CD4-positive, alpha-beta T cell treated with Interleukin-6 at 100 ng/mL for 8 hours (primary cell): ENCODE measurements around the gene C2orf81.
"Not testable (repeated sequence)": the region's sequence is repeated elsewhere in the genome, so short reads cannot be mapped to it uniquely, and the experiment has no call there.

ENCODE experiments used
- DNase-seq: peaks from one replicate; pipeline ENCODE4 v3.0.0-alpha.2; 2020; ENCODE audit warnings: mixed read lengths, low spot score

C2orf81 gene

DNA sequence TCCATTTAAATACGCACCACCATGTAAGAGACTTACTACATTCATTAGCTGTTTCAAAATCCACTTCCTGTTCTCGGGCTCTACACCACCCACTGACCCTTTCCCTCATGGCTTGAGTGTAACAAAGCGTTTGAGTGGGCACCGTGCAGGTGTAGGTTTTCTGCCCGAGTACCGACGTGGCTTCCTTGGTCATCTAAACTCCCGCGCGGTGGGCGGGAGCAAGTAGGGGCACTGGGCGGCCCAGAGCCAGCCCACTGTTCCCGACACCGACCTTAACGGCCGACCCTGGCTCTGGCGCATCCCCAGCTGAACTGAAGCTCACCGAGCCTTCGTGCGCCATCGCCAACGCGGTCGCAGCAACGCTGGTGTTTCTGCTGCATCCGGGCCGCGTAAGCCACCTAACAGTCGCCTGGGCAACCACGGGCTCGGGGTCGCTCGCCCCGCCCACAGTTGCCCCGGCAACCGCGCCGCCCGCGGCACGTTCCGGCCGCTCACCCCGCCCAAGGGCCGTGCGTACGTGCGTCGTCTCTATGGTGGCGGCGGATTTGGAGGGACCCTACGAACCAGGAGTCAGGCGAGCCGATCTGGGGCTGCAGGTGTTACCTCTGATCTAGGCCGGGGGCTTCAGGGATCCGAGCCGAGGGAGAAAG lies at the start of gene C2orf81, which contains the start of gene WDR54:
Gene C2orf81, minus strand, starts transcription at position 399 of the 650 bp plus-strand sequence. Its CDS starts 59 bp downstream, at position 340.
Gene WDR54, plus strand, starts transcription at position 510 of the 650 bp plus-strand sequence. CDS start 424 bp downstream, outside the sequence.
- DNase-seq = peak; percentile 94

DNA sequence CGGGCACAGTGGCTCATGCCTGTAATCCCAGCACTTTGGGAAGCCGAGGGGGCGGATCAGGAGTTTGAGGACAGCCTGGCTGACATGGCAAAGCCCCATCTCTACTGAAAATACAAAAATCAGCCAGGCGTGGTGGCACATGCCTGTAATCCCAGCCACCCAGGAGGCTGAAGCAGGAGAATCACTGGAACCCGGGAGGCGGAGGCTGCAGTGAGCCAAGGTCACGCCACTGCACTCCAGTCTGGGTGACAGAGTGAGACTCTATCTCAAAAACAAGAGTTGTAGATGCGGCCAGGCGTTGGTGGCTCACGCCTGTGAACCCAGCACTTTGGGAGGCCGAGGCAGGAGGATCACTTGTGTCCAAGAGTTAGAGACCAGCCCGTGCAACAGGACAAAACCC lies 49.3 kb upstream of the C2orf81 start:
- not testable (repeated sequence) for DNase-seq

DNA sequence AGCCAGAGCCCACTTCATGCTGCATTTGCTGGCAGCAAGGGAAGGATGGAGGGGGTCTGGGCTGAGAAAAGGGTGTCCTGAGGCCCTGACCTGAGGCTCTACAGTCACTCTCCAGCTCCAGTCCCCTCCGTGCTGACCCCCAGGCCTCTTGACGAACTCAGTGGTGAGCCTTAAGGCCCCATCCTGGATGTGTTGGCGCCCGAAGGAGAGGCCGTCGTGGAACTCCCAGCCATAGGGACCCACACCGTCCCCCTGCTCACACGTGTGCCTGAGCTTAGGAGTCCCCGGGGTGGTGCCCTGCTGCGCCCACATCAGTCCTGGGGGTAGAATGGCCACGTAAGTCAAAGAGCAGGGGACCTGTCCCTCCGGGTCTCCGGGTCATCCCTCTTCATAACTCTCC lies 43.0 kb upstream of the C2orf81 start:
- DNase-seq = no peak

DNA sequence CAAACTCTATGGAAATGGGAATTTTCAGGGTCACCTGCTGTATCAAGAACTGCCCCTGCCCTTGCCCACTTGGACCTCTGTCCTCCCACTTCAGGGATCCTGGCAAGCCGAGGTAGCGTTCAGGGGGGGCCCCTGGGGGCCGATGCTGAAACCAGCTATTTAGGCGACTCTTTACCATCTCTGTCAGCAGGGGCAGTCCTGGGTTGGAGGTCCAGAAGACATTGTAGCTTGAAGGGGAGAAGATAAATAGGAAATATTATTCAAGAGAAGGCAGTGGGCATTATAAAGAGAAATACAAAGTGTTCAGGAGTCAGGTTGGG lies 41.3 kb upstream of the C2orf81 start:
- DNase-seq = no peak

DNA sequence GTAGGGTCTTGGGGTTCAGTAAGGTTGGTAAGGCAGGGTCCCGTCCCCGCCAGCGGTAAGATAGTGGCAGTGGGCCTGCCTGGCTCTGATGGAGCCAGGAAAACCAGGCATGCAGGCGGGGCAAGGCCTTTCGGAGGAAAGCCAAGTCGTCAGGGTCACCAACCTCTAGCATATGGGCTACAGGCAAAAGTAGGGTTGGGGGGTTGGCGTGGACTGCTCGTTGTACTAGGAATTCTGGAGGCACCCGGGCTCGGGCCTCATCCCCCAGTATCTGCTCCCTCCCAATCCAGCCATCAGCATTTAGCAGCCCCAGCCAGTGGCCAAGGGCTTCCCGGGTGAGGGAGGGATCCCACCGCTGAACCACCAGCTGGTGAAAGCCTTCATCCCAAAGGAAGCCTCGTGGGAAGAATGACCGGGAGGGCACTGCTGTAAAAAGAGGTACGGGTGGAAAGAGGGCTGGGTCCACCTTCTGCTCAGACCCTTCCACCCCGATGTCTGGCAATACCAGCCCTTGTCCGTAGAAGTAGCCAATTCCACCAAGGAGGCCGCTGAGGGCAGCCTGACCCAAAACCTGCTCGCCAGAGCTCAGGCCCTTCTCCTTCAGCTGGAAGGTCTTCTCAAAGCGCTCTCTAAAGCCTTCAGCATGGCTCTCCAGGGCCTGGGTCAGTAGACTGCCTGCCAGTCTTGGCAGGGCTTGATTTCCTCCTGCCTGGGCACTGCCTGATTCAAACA lies 40.8 kb upstream of the C2orf81 start:
- no peak for DNase-seq

DNA sequence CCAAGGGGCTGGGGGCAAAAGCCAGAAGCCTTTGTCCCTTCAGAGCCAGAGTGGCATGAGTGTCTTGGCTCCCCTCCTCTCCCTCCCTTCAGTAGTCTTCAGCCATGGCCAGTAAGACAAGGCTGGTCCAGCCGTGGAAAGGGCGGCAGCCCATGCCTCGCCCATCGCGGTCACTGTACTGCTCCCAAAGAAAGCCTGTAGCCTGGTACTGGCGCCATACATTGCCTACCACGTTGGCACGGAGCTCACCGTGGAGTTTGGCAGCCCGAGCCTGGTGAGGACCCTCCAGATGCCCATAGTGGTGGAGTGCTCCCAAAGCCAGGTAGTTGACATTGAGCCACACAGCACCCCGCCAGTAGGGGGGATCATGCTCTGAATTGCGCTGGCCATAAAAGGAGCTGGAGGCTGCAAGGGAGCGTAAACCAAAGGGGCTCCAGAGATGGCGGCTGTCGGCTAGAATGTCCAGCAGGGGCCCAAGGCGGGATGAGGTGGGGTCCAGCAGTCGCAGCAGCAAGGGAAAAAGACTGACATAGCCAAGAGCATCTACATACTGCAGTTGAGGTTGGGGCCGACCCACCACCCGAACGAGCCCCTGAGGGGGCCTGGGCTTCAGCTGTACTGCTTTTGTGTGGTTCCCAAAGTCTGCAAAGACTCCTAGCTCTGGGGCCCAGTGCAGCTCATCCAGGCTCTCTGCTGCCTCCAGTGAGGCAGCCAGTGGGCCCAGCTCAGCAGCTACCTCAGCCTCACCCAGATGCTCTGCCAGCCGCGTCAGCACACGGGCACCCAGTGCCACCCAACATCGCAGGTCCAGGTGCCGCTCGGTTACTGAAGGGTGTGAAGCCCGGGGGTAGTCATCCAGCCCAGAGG lies 40.0 kb upstream of the C2orf81 start:
- DNase-seq = no peak

DNA sequence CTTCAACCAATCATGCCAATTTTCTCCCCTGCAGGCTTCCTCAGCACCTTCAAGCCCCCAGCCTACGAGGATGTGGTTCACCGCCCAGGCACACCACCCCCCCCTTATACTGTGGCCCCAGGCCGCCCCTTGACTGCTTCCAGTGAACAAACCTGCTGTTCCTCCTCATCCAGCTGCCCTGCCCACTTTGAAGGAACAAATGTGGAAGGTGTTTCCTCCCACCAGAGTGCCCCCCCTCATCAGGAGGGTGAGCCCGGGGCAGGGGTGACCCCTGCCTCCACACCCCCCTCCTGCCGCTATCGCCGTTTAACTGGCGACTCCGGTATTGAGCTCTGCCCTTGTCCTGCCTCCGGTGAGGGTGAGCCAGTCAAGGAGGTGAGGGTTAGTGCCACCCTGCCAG lies 38.8 kb upstream of the C2orf81 start:
- DNase-seq = not testable (repeated sequence)

DNA sequence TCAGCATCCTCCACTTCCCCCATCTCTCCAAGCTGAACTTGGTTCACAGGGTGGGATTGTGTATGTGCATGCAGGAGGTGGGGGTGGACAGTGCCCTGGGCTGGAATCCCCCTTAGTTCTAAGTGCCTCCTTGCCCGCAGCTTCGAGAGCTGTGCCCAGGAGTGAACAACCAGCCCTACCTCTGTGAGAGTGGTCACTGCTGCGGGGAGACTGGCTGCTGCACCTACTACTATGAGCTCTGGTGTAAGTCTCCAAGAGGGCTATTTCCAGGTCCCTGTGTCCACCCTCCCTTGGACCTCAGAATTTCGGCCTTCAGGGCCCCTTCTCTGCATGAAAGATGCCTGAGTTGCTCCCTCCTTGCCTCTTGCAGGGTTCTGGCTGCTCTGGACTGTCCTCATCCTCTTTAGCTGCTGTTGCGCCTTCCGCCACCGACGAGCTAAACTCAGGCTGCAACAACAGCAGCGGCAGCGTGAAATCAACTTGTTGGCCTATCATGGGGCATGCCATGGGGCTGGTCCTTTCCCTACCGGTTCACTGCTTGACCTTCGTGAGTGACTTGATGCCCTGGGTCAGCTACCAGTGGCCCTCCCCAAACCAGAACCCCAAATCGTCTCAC lies 38.2 kb upstream of the C2orf81 start:
- DNase-seq = not testable (repeated sequence)

DNA sequence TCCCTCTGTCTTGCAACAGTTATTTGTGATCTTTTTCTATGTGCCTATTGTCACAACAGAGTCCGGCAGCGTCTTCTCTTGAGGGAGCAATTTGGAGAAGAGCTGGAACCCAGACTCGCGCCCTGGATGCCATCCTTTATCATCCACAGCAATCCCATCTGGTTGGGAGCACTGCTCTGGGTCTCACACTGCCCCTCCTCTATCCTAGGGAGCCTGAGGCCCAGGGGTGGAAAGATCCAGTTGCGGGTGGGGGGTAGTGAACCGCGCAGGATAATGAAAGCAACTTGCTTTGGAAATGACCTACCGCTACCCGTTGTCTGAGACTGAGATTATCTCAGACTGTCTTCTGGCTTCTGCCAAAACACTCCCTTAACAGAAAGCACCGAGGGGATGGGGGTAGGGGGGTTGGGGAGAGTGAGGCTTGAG lies 37.5 kb upstream of the C2orf81 start:
- no peak for DNase-seq

DNA sequence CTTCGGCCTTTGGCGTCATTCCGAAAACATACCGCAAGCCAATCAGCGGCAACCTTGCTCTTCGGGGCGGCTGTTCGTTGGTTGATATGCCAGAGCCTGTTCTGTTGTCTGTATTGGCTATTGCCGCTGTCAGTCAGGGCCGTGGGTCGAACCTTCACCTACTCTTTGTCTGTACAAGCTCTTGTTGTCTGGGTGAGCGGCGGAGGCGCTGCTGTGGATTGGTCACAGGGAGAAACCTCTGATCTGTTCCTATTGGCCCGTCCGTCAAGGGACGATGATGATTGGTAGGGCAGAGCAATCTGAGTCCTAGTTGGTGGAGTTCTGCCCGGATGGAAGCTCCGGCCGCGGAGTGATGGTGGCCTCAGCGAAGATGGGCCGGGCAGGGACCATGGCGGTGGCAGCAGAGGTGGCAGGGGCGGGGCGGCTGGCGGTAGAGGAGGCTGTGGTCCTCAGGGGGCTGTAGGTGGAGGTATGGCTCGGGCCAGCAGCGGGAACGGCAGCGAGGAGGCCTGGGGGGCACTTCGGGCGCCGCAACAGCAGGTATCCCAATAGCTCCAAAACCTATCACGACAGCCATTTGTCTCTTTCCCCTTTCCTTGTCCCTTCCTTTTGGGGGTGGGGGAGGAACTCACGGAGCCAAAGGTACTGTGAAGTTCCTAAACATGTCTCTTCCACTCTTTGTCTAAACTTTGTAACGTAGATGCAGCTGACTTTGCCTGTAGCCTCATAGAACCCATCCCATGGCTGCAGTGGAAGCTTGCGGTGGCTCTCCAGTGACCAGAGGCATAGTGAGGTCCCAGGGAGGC lies 36.9 kb upstream of the C2orf81 start, which contains the start of gene WBP1:
Gene WBP1, plus strand, starts transcription at position 307 of the 806 bp plus-strand sequence. Its CDS starts 165 bp downstream, at position 472.
- DNase-seq = peak; percentile 100

DNA sequence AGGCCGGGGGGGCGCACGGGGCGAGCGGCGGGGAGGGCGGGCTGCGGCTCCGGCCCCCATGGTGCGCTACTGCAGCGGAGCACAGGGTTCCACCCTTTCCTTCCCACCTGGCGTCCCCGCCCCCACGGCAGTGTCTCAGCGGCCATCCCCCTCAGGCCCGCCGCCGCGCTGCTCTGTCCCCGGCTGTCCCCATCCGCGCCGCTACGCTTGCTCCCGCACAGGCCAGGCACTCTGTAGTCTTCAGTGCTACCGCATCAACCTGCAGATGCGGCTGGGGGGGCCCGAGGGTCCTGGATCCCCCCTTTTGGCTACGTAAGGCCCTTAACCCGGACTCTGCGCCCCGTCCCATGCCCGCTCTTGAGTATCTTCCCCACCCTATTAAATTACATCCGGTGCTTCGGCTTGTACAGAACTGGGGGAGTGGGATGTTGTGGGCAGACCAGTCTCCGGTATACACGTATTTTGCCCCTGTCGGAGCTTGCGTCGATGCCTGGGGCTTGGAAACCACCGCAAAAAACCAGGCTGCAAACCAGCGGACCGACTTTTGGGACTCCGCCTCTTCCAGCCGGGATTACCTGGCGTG lies 36.2 kb upstream of the C2orf81 start:
- peak; percentile 78 for DNase-seq

DNA sequence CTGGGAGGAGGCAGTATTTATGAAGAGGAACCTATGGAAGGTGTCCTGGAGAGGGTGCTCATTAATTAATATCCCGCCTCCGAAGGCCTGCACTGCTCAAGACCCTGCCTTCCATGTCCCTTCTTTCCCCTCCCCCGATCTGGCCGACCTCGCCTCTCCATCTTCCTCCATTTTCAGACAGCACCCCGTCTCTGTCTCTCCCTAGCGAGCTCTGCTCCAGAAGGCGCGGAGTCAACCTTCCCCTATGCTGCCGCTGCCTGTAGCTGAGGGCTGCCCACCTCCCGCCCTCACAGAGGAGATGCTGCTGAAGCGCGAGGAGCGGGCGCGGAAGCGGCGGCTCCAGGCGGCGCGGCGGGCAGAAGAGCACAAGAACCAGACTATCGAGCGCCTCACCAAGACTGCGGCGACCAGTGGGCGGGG lies 35.7 kb upstream of the C2orf81 start:
- DNase-seq = no peak

DNA sequence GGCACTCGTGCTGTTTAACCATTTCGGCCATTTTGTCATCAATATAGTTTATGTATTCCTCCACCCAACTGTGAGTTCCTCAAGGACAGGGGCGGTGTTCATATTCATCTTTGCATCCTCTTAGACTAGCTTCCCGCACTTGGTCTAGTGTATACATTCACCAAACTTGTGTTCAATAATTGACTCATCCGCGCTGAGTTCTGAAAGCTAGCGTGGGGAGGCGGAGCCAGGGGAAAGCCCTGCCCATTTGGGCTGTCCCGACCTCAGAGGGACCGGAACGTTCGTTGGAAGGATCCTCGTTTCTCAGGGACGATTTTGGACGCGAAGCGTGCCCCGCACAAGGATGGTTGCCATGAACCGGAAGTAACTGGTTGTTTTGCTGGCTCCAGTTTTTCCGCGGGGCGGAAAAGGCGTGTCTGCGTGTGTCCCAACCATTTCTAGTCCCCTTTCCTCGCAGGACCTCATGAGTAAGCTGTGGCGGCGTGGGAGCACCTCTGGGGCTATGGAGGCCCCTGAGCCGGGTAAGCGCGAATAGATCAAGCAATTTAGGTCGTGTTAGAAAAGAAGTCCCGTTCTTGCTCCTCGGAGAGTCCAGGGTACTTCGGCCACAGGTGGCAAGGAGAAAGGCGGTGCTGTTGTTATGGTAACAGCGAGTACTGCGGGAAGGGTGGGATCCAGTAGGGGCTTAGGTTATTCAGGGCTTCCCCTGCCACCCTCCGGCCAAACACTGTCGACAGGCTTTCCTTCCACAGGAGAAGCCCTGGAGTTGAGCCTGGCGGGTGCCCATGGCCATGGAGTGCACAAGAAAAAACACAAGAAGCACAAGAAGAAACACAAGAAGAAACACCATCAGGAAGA lies 33.5 kb upstream of the C2orf81 start, which contains the start of gene INO80B:
Gene INO80B, plus strand, starts transcription at position 434 of the 858 bp plus-strand sequence. Its CDS starts 30 bp downstream, at position 464.
- peak; percentile 97 for DNase-seq

DNA sequence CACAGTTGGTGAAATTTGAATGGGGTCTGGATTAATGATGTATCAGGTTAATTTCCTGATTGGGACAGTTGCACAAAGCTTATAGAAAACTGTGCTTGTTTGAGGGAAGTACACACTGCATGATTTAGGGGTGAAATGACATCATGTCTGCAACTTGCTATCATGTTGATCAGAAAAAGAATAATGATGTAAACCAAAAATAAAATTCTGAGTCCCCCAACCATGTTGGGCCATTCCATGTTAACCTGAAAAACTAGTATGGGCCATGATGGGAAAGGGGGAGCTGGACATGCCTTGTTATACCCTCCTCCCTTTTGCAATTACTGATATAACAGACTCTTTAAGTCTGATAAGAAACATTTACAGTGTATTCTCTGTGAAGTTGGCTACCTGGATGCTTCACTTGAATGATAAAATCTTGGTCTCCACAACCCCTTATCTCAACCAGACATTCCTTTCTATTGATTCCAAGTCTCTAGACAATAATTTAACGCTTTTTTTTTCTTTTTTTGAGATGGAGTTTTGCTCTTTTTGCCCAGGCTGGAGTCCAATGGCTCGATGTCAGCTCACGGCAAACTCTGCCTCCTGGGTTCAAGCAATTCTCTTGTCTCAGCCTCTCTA lies 29.3 kb upstream of the C2orf81 start:
- no peak for DNase-seq

DNA sequence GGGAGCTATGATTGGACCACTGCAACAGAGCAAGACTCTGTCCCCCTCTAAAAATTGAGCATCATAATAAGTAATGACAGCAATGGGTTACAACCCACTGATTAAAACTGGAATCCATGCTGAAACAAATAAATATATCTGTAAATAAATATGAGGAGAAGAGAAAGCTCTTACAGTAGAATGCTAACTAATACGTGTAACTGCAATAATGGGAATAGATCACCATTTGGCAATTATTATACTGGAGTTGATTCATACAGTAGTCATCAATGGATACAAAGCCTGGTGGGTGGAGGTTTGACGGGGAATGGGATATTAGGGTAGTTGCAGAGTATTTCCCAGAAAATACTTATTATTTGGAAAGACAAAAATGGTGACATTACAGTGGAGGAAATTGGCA lies 27.4 kb upstream of the C2orf81 start:
- no peak for DNase-seq

DNA sequence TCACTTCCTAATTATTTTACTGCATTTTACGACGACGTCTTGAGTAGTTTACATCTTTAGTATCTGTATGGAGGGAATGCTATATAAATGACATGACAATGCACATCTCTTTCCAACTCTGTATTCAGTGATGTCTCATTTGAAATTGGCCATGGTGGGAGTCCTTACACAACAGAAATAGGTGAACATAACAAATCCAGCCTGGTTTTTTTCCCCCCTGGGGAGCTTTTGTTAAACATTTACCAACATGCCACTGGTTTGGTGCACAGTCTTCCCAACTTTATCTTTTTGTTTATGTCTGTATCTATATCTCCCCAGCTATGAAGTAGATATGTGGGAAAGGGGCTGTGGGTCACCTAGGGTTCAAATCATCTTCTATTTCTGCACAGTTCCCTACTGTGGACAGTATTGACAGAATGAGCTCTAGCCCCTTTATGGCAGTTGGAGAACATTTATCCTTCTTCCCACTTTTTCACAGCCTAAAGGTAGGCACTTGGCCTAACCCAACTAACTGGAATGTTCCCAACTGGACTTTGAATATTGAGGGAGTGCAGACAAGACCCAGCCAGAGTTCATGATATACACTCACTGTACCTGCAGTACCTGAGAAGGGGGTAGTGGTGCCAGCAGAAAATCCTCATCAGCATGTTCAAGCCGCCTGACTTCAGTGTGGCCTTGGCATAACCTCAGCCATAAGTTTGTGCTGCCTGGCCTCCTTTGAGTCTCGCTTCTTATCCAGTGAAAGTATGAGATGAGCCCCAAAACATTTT lies 26.0 kb upstream of the C2orf81 start:
- DNase-seq = no peak

DNA sequence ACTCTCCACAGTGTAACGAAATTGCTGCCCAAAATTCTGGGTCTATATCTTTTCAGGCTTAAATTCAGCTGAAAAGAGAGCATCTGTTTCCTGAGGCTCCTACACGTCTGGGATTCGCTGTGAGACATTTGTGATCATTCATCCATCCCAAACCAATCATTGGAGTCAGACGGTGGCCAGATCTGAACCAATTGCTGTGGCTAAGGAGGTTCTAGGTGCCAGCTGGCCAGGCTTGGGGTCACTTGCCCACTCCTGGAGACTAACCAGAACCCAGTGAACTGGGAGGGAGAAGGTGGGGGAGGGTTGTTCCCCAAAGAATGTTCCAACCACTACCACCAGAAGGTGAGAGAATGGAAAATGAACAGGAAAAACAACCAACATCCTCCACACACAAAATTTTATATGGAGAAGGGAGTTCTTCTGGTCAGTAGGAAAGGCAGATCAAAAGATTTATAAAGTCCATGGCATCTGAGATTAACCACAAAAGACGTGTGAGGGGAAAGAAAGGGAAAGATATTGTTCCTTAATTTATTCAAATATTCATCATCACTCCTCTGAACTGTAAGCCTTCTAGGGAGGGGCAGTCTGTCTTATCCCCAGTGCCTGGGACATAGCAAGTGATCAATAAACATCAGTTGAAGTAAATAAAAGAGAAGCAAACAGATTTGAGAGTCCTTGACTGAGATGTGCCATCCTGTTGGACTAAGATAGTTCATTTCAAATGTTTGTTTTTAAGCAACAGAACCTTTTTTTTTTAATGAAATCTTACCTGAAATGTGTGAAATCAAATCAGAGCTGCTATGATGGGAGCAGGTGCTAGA lies 23.3 kb upstream of the C2orf81 start:
- DNase-seq = no peak
